PC-9 (cell line): Measurements from ENCODE around the gene AKAP12. TPM values are rescaled to one million over a fixed set of nuclear protein-coding genes. Genes with fewer than 3 reads are reported as not detected.

Experiments used
- BruUV-seq: library from RNA; stranded (reverse); fragments of 400-500 nt; replicated peaks from 2 replicates; lab custom pipeline; 2021; lab: Mats Ljungman, UMichigan
- CTCF ChIA-PET: fragments of 300-600 bp; sonication (Branson Sonifier 250); formaldehyde crosslinking; loops from one replicate; lab custom pipeline; 2022; ENCODE audit warnings: antibody characterized with exemption; lab: Charles Lee
- POLR2A ChIA-PET: fragments of 300-600 bp; sonication (Branson Sonifier 250); formaldehyde crosslinking; loops from one replicate; lab custom pipeline; 2022; ENCODE audit warnings: antibody characterized with exemption; ENCODE audit not compliant: unreplicated experiment; lab: Charles Lee
- DNase-seq, 2 experiments: peaks; one replicate each; pipeline versions ENCODE4 v3.0.0 to v3.0.0-alpha.2; 2015 to 2022; ENCODE audit warnings: mixed read lengths in 1 of 2
- H2AFZ ChIP-seq: fragments of 200-600 bp; sonication (generic); 2 replicates; pipeline ENCODE4 v1.8.1; 2017; ENCODE audit warnings: antibody characterized with exemption
- H3F3A ChIP-seq: fragments of 200-600 bp; sonication (generic); 2 replicates; pipeline ENCODE4 v1.8.1; 2017; ENCODE audit warnings: antibody characterized with exemption, mild to moderate bottlenecking, low read depth; ENCODE audit not compliant: insufficient read depth
- H3K27ac ChIP-seq: fragments of 200-600 bp; sonication (generic); 2 replicates; pipeline ENCODE4 v1.6.1; 2016; ENCODE audit warnings: mixed run types
- H3K27me3 ChIP-seq: fragments of 200-600 bp; sonication (generic); 2 replicates; pipeline ENCODE4 v1.6.1; 2016; ENCODE audit warnings: low read depth, mixed run types; ENCODE audit not compliant: insufficient read depth
- H3K36me3 ChIP-seq: fragments of 200-600 bp; sonication (generic); 2 replicates; pipeline ENCODE4 v1.6.1; 2016; ENCODE audit warnings: low read depth, mixed run types
- H3K4me1 ChIP-seq: fragments of 200-600 bp; sonication (generic); replicated peaks from 2 replicates; pipeline ENCODE4 v1.6.1; 2016; ENCODE audit warnings: mixed run types; ENCODE audit not compliant: insufficient read depth
- H3K4me2 ChIP-seq: fragments of 200-600 bp; sonication (generic); 2 replicates; pipeline ENCODE4 v1.6.1; 2017; ENCODE audit warnings: mixed run types
- H3K4me3 ChIP-seq: fragments of 200-600 bp; sonication (generic); 2 replicates; pipeline ENCODE4 v1.6.1; 2016; ENCODE audit warnings: mixed run types
- H3K79me2 ChIP-seq: fragments of 200-600 bp; sonication (generic); 2 replicates; pipeline ENCODE4 v1.6.1; 2017; ENCODE audit warnings: low read depth, mixed run types
- H3K9me2 ChIP-seq: fragments of 200-600 bp; sonication (generic); 2 replicates; pipeline ENCODE4 v1.8.1; 2017; ENCODE audit warnings: mild to moderate bottlenecking; ENCODE audit not compliant: insufficient read depth
- H3K9me3 ChIP-seq: fragments of 200-600 bp; sonication (generic); 2 replicates; pipeline ENCODE4 v1.8.1; 2016; ENCODE audit warnings: low read depth; ENCODE audit not compliant: insufficient read depth
- H4K20me1 ChIP-seq: fragments of 200-600 bp; sonication (generic); 2 replicates; pipeline ENCODE4 v1.8.1; 2017; ENCODE audit not compliant: insufficient read depth
- EZH2 ChIP-seq: fragments of 200-600 bp; sonication (generic); IDR thresholded peaks from 2 replicates; pipeline ENCODE4 v1.8.0; 2017; ENCODE audit warnings: antibody characterized with exemption, low read depth
- intact Hi-C: fragments of 100-400 bp; cut with micrococcal nuclease; formaldehyde crosslinking; loops from one replicate; pipeline ENCODE4 v1.10.0; 2022; ENCODE audit not compliant: unreplicated experiment
- total RNA-seq: library from RNA; stranded (reverse); gene quantifications from 2 replicates; pipeline ENCODE4 v1.2.3, GENCODE V29; 2021
- TF ChIP-seq, protein P1 (sequence below): fragments of 200-600 bp; sonication (generic); conservative IDR thresholded peaks from 2 replicates; pipeline ENCODE4 v1.6.1; 2017; ENCODE audit warnings: mixed run types, antibody characterized with exemption, mild to moderate bottlenecking, moderate library complexity

Gene AKAP12
- total RNA-seq, 1 experiment from 2014 or later: 12.6 TPM

DNA sequence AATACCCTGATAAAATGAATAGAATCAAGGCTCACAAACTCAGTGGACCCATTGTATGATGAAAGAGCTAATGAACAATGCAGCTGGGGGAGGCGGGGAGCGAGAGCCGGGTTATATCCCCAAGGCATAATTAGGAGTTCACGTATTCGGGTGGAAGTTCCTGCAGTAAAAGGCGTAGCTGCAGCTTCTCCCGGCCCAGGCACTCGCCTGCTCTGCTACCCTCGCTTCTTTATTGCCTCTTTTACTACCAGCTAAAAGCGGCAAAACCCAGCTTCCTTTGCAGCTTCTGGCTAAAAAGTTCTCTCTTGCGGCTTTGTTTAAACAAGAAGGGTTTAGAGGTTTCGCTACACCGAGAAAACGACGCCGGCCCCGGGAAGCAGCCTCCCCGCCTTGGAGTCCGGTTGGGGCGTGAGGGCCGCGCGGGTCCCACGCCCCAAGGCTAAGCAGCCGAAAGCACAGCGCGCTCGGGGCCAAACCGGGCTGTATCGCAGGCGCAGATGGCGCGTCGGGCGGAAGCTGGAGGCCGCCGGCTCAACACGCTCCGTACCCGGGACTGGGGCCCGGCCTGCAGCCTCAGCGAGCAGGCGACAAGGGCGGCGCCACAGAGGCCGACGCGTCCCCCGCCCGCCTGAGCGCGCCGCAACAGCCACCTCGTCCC lies 150.0 kb downstream of the AKAP12 start:
- CTCF ChIA-PET: interaction anchor here (0.5 to 0.7 kb wide), 3 partner anchors 66 to 579 kb away, joined by 3 to 13 read pairs (median 7); no protein-coding TSS in a partner anchor
- Histone ChIP-seq H3F3A (peaks cover 42% of the 10 kb centered on the region), H3K4me2 (peak overlapping the region; percentile 77), H3K79me2 (peaks cover 77% of the 10 kb centered on the region), H3K9me2 (no peaks in the 10 kb centered on the region), H3K27me3 (no peaks in the 10 kb centered on the region), H2AFZ (peak overlapping the region; percentile 75), H3K27ac (peak overlapping the region; percentile 98), H3K4me1 (peaks cover 43% of the 10 kb centered on the region), H4K20me1 (peaks cover 24% of the 10 kb centered on the region), H3K9me3 (no peaks in the 10 kb centered on the region), H3K4me3 (peak overlapping the region; percentile 75), H3K36me3 (peaks cover 4% of the 10 kb centered on the region)
- POLR2A ChIA-PET: interaction anchor here (0.5 to 0.7 kb wide), 5 partner anchors 15 to 1642 kb away, joined by 4 to 24 read pairs (median 5); no protein-coding TSS in a partner anchor
- intact Hi-C loops: loop anchor here (1.0 to 2.0 kb wide), 2 partner anchors 15 to 63 kb away; partner anchors contain the start of gene RMND1
- TF ChIP-seq, protein P1, sequence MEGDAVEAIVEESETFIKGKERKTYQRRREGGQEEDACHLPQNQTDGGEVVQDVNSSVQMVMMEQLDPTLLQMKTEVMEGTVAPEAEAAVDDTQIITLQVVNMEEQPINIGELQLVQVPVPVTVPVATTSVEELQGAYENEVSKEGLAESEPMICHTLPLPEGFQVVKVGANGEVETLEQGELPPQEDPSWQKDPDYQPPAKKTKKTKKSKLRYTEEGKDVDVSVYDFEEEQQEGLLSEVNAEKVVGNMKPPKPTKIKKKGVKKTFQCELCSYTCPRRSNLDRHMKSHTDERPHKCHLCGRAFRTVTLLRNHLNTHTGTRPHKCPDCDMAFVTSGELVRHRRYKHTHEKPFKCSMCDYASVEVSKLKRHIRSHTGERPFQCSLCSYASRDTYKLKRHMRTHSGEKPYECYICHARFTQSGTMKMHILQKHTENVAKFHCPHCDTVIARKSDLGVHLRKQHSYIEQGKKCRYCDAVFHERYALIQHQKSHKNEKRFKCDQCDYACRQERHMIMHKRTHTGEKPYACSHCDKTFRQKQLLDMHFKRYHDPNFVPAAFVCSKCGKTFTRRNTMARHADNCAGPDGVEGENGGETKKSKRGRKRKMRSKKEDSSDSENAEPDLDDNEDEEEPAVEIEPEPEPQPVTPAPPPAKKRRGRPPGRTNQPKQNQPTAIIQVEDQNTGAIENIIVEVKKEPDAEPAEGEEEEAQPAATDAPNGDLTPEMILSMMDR: no peak
- TF ChIP-seq EZH2: no peak
- peak in 1 of 2 experiments; percentile 64 for DNase-seq
- no TSS peak for BruUV-seq

DNA sequence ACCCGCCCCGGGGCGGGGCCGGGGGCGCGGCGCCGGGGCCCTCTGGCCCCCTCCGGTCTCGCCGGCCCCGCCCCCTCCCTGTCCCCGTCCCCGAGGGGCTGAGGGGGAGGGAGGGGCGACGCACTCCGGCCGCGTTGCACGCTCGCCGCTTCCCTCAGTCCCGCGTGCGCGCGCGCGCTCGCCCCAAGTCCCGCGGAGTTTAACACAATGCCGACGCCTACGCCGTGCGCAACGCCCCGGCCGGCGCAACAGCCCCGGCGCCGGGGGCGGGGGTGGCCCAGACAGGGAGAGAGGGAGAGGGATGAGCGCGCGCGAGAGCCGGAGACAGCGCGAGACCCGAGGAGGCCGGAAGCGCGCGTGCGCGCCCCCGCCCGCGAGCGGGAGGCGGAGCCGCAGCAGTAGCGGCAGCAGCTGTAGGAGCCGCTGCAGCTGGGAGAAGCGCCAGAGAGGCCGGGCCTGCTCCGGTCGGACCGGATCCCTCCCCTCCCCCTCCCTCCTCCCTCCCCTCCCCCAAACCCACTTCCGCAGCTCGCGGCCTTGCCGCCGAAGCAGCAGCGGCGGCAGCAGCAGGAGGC lies 150.6 kb downstream of the AKAP12 start:
- Histone ChIP-seq H3K4me1 (peaks cover 49% of the 10 kb centered on the region), H4K20me1 (peaks cover 31% of the 10 kb centered on the region), H3K36me3 (peaks cover 9% of the 10 kb centered on the region), H3F3A (peaks cover 49% of the 10 kb centered on the region), H3K79me2 (peaks cover 77% of the 10 kb centered on the region), H3K27ac (peak overlapping the region; percentile 98), H3K4me3 (peak overlapping the region; percentile 75; the same call in 1 of the 2 replicates), H3K4me2 (peak overlapping the region; percentile 90), H3K9me3 (no peaks in the 10 kb centered on the region; the same call in 1 of the 2 replicates), H3K9me2 (no peaks in the 10 kb centered on the region), H3K27me3 (no peaks in the 10 kb centered on the region), H2AFZ (no peak overlapping the region)
- POLR2A ChIA-PET: interaction anchor here (0.5 to 0.7 kb wide), 4 partner anchors 16 to 1642 kb away, joined by 4 to 10 read pairs (median 6); no protein-coding TSS in a partner anchor
- peak; percentile 91 to 96 for DNase-seq
- CTCF ChIA-PET: no interaction called here
- intact Hi-C loops: loop anchor here (1.0 to 2.0 kb wide), 2 partner anchors 16 to 62 kb away; partner anchors contain the start of gene RMND1
- no TSS peak for BruUV-seq
- TF ChIP-seq EZH2: no peak
- TF ChIP-seq, protein P1: no peak

DNA sequence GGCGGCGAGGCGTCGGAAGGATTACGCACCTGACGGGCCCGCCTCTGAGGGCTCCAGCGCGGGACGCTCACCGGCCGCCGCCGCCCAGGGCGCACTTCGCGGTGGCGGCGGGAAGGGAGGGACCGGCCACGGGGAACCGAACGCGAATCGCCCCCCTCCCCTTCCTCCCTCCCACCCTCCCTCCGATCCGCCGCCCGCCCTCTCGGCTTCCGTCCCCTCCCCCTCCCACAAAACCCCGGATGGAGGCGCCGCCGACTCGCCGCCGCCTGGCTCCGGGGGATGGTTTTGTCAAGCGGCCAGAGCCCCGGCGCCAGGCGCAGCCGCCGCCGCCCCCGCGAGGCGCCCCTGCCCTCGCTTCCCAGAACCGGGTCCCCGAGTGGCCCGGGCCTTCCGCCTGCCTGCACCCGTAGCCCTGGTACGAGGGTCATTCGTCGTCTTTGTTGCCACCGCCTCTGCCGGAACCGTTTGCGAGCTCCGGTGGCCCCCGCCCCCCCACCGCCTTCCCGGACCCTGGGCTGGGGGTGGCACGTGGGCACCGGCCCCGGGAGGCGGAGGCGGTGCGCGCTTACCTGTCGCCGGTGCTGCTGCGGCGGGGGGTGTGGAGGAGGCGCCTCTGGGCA lies 151.2 kb downstream of the AKAP12 start:
- Histone ChIP-seq H3K27me3 (no peaks in the 10 kb centered on the region), H3K4me1 (peaks cover 49% of the 10 kb centered on the region), H3K27ac (peak overlapping the region; percentile 98), H3K79me2 (peaks cover 77% of the 10 kb centered on the region), H3K9me2 (no peaks in the 10 kb centered on the region), H3K9me3 (no peaks in the 10 kb centered on the region; the same call in 1 of the 2 replicates), H2AFZ (no peak overlapping the region), H3K4me2 (peak overlapping the region; percentile 90), H3F3A (peaks cover 49% of the 10 kb centered on the region), H4K20me1 (peaks cover 35% of the 10 kb centered on the region), H3K4me3 (peak overlapping the region; percentile 64), H3K36me3 (peaks cover 10% of the 10 kb centered on the region)
- TF ChIP-seq, protein P1: no peak
- TF ChIP-seq EZH2: no peak
- CTCF ChIA-PET: no interaction called here
- no TSS peak for BruUV-seq
- POLR2A ChIA-PET: interaction anchor here (0.6 kb wide), 1 partner anchor 36 kb away, joined by 8 read pairs; no protein-coding TSS in a partner anchor
- intact Hi-C loops: loop anchor here (1.0 to 2.0 kb wide), 2 partner anchors 16 to 61 kb away; partner anchors contain the start of gene RMND1
- peak in 1 of 2 experiments; percentile 49 for DNase-seq
